GM12801 (cell line): ENCODE measurements around the gene MICAL2.

Source experiments
- TF ChIP-seq, protein P1 (sequence below): IDR thresholded peaks from one replicate; pipeline ENCODE4 v1.5.1; 2011; ENCODE audit warnings: control low read depth; ENCODE audit not compliant: insufficient read length; ENCODE audit errors: extremely low read depth

The MICAL2 gene

DNA sequence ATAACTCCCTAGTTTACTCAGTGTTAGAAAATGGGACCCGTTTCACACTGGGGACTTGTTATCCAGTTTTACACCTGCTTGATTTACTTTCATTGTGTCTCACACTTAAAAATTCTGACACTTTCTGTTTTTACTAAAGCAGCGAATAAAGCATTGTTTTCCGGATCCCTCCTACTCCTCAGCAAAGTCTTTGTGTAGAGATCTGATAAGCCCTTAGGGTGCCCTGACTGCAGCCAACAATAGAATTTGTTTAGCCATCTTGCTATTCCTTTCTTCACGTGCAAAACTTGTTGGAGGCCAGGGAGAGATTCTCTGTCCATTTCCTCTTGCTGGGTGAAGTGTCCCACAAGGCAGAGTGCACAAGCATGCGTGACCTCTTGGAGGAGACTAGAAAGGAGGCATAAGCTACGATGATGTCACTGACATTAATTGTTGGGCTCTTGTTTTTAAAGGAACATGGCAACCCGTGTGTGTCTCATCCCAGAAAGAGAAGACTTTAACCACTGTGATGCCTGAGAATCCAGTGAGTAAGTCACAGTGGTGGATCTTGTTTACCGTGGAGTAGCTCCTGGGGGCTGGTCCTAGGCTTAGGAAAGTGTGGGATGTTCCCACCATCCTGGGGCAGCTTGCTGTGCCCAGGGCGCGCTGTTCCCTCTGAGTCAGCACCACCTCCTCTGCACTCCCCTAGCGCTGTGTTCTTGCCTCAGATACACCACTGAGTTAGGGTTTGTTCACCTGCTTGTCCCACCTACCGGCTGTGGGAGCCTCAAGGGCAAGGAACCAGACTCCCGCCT, 27.7 kb downstream of the MICAL2 start:
- TF ChIP-seq, protein P1, sequence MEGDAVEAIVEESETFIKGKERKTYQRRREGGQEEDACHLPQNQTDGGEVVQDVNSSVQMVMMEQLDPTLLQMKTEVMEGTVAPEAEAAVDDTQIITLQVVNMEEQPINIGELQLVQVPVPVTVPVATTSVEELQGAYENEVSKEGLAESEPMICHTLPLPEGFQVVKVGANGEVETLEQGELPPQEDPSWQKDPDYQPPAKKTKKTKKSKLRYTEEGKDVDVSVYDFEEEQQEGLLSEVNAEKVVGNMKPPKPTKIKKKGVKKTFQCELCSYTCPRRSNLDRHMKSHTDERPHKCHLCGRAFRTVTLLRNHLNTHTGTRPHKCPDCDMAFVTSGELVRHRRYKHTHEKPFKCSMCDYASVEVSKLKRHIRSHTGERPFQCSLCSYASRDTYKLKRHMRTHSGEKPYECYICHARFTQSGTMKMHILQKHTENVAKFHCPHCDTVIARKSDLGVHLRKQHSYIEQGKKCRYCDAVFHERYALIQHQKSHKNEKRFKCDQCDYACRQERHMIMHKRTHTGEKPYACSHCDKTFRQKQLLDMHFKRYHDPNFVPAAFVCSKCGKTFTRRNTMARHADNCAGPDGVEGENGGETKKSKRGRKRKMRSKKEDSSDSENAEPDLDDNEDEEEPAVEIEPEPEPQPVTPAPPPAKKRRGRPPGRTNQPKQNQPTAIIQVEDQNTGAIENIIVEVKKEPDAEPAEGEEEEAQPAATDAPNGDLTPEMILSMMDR: no peak

DNA sequence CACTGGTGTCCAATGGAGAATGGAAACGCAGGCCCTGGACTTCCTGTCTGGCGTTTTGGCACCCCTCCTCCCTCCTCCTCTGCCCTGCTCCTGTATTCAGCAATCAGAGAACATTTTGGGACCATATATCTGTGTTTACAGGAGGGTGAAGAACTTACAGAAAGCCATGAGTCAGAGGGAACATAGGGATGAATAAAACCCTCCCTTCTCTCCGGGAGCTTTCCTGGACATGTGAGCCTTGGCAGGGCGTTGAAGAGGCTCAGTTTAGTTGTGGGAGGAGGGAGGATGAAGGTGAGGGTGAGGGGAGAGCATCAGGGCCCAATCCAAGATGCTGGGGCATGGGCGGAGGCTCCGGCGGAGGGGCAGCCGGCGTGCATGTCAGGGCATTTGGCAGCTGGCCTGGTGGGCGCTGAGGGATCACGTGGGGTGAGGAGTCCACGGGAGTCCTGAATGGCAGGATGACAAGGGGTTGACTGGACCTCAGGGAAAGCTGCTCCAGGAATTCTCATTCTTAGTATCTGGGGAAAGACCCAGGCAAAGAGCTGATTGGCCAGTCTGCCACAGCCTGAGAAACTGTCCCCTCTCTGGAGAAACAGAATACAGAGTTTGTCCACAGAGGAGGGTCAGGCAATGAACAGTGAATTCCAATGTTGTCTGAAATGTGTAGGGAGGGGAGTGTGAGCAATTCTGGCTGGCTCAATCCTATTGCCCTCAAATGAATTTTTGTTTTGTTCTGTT, 28.9 kb downstream of the MICAL2 start:
- TF ChIP-seq, protein P1: no peak

DNA sequence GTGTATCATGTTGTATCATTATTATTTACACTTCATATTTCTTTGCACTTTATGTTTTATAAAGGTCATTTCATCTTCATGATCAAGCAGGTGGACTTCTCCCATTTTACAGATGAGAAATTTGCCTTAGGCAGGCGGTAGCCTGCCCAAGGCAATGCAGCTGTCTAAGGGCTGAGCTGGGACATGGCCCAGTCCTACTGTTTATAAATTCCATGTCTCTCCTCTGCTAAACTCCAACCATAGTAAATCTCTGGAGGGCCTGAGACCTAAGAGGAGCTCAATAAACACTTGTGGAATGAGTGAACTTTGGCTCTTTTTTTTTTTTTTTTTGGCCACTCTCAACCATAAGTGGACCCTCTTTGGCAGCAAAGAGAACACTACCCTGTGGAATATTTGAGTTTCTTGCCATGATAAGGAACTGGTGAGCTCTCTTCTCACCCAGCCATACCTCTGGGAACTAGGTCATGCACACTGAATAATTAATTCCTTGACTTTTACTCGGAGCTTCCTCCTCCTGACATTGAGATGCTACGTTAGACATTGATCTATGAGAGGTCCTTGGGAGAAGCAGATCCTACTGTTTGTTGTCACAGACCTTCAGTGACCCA, 29.9 kb downstream of the MICAL2 start:
- TF ChIP-seq, protein P1: no peak

DNA sequence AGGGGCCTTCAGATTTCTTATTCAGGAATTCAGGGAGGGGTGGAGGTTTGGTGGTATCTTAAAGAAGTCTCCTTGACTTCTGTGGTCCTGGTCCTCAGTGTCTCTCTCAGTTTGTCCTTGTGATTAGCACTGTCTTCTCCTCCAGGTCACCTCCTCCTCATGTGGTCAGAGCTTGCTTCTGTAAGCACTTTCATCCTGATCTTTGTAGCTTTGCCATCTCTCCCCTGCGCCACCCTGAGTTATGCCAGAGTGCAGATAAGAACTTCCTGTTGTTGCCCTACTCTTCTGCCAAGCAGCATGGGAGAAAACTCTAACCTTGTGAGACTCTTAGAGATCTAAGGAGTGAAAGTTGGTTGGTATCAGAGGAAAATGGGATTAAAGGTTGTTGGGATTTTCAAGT, 30.9 kb downstream of the MICAL2 start:
- TF ChIP-seq, protein P1: no peak

DNA sequence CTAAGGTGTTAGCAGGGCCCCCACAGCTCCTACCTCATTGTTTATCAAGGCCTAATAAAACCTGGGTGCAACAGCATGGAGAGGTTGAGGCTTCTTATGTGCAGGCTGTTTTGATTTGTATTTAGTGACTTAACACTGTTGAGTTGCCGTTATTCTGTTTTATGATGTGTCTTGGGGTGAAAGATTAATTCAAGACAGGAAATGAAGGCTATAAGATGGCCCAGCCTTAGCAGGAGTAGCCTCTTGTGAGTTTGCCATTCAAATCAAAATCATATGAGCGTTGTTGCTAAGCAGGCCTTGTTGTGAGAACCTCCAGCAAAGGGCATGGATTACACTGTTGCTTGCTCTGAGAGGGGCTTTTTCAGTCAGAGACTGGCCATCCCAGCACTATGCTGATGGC, 31.8 kb downstream of the MICAL2 start:
- TF ChIP-seq, protein P1: no peak

DNA sequence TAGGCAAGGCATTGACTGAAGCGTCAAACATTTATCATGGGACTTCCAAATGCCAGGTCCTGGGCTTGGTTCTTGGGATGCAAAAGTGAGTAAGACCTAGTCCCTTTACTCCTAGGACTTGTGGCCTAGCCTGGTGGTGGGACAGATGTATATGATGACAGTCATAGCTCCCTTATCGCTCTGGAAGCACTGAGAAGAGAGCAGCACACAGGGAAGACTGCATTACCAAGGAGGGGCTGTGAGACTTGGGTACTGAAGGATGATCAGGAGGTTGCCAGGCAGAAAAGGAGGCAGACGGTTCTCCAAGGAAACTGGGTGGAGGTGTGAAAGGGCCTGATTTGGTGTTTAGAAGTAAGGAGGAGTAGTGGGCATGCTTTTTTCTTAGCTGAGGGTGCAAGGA, 32.5 kb downstream of the MICAL2 start:
- TF ChIP-seq, protein P1: no peak

DNA sequence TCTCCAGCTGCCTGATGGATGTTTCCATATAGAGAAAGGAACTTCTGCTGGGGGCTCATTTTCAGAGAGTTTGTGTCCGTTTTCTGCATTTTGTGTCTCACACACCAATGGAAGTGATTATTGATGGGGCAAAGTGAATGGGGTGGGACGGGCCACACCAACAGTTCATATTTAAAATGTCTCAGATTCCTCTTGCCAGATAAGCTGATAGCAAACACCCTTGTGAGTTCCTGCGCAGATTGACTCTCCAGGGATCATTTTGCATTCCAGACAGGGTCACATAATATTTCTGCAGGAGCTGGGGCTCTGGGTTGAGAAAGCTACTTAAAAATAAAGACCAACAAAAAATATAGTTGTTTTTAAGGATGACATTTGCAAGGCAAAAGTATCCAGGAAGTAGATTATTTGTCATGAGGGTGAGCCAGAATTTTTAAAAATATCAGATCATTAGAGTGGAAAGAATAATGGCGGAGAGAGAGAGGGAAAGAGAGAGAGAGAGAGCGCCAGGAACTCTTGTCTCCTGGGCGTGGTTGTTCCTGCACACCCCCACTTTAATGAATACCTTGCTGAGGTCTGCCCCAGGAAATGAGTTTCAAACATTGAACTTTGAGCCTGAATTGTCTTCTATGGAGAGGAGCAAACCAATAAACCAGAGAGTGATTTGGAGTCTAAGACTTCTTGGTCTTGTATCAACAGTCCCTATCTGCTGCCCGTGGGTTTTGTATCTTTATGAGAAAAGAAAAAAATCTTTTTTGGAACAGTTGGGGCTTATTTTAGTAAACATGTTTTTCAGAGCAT, 33.3 kb downstream of the MICAL2 start:
- TF ChIP-seq, protein P1: no peak
